ENCODE measurements around the gene PLA2G4F.

DNA sequence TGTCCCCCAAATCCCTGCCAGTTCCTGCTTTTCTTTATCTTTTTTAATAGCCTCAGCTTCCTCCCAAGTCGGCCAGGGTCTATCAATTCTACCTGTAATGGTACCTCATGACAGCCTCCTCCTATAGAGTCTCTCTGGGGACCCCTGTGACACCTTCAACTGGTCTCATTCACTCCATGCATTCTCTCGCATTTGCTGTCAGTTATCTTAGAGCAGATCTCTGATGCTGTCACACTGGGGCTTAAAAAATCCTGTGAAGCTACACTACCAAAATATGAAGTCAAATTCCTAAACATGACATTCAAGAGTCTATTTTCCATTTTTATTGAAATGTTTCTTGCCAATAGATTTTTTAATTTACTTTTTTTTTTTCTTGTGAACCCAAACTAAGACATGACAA is 46.2 kb upstream of the PLA2G4F start:
- no peak for TF ChIP-seq YY1 (IDR thresholded peaks at IDR 0.05; ENCODE audit: insufficient read depth, insufficient read length)
- TF ChIP-seq SUZ12 (IDR thresholded peaks at IDR 0.05; ENCODE audit: extremely low read depth, insufficient read depth, insufficient read length): no peak
